Right lobe of liver (tissue), 4 donors: Measurements from ENCODE around the gene NPY2R.

Experiments used
- POLR2A ChIP-seq: fragments of 450-650 bp; IDR thresholded peaks from one replicate; pipeline ENCODE4 v1.6.1; 2017; ENCODE audit warnings: antibody characterized with exemption, mild to moderate bottlenecking
- TF ChIP-seq, protein P1 (sequence below), 4 donors: fragments of 200-600 bp in 3 of 4; fragments of 450-650 bp in 1 of 4; IDR thresholded peaks; one replicate each; pipeline versions ENCODE4 v1.5.1 to v1.8.0; 2016 to 2022; ENCODE audit warnings: antibody characterized with exemption in 4 of 4, mild to moderate bottlenecking in 2 of 4
- donor health status: DM: no; HTN: no; CAD: no.
- donor health status: DM: no; HTN: no; CAD: no.
- donor health status: DM: no; HTN: yes; CAD: no.

DNA sequence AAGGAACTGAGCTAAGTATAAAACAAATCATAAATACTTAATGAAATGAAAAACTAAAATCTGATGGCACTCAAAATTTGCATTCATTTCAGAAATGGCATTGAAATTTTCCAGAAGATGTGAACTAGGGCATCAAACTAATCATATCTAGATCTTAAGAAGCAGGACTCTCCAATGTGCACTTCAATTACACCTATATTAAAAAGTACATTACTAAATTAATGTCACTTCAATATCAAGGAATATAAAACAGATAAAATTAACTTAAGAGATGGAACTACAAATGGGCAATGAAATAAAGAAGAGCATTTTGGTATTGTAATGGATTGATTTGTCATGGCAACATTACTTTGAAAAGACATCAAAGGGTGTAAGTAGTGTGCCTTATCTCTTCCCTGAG is 20.3 kb downstream of the NPY2R start:
- no peak for TF ChIP-seq POLR2A
- TF ChIP-seq, protein P1, sequence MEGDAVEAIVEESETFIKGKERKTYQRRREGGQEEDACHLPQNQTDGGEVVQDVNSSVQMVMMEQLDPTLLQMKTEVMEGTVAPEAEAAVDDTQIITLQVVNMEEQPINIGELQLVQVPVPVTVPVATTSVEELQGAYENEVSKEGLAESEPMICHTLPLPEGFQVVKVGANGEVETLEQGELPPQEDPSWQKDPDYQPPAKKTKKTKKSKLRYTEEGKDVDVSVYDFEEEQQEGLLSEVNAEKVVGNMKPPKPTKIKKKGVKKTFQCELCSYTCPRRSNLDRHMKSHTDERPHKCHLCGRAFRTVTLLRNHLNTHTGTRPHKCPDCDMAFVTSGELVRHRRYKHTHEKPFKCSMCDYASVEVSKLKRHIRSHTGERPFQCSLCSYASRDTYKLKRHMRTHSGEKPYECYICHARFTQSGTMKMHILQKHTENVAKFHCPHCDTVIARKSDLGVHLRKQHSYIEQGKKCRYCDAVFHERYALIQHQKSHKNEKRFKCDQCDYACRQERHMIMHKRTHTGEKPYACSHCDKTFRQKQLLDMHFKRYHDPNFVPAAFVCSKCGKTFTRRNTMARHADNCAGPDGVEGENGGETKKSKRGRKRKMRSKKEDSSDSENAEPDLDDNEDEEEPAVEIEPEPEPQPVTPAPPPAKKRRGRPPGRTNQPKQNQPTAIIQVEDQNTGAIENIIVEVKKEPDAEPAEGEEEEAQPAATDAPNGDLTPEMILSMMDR (IDR thresholded peaks at IDR 0.05), result no peak
